ENCODE data around the gene KCNK1.

GRCh38 chr1:233662575-233663304 is 48.8 kb downstream of the KCNK1 start:
- no peak for TF ChIP-seq USF2 (IDR thresholded peaks at IDR 0.05; ENCODE audit: low read depth, low read length)
- TF ChIP-seq POLR2A (IDR thresholded peaks at IDR 0.05; ENCODE audit: low read depth, low read length) = no peak
- no peak for TF ChIP-seq CTCF (conservative IDR thresholded peaks at IDR 0.05; ENCODE audit: low read depth, low read length)
- TF ChIP-seq RCOR1 (IDR thresholded peaks at IDR 0.05; ENCODE audit: insufficient replicate concordance, low read length) = no peak
- TF ChIP-seq RAD21 (IDR thresholded peaks at IDR 0.05; ENCODE audit: low read length) = no peak
- no peak for TF ChIP-seq CHD1 (IDR thresholded peaks at IDR 0.05; ENCODE audit: low read depth, low read length)
- TF ChIP-seq BHLHE40 (IDR thresholded peaks at IDR 0.05; ENCODE audit: low read depth, low read length) = no peak

All from IMR-90 (cell line).